Stimulated activated CD4-positive, alpha-beta T cell treated with anti-CD3 and anti-CD28 coated beads, Interleukin-12 subunit alpha, Interleukin-12 subunit beta, amount 100 ng/mL, for 4 hours (primary cell): ENCODE measurements around the gene RSPH6A.

Experiments used
- DNase-seq: peaks from one replicate; pipeline ENCODE4 v3.0.0-alpha.2; 2020

The RSPH6A gene

DNA sequence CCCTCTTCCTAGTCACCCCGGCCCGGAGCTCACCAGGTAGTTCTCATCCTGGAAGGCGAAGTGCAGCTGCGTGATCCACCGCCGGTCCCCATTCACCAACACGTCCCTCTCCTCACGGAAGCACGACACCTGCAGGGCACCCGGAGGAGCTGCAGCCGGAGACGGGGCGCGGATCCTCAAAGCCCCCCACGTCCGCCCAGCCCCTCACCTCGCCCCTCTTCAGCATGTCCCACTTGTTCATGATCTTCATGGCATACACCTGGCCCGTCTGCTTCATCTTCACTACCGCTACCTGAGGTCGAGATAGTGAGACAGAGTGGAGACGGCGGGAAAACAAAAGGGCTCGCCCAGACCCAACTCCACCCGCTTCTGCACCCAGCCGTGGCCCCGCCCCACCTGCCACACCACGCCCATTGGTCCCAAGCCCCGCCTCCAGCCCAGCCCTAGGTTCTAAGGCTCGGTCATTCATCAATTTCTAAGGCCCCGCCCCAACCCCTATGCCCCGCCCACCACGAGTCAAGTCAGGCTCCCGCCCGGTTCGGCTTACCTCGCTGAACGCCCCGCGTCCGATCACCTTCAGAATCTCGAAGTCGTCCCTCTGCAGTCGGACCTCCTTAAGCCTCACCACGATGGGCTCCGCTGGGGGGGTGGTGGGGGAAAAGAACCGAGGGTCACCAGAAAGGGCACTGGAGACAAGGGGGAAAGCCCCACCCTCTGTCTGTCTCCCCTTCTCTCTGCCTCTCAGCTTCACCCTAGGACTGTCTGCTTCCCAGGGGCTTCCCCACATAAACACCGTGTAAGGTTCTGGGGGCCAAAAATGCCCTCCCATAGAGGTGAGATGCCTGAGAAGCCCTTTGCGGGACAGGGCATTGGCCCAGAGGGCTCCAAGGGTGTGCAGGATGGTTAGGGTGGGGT lies 35.6 kb downstream of the RSPH6A start:
- peak; percentile 86 for DNase-seq

DNA sequence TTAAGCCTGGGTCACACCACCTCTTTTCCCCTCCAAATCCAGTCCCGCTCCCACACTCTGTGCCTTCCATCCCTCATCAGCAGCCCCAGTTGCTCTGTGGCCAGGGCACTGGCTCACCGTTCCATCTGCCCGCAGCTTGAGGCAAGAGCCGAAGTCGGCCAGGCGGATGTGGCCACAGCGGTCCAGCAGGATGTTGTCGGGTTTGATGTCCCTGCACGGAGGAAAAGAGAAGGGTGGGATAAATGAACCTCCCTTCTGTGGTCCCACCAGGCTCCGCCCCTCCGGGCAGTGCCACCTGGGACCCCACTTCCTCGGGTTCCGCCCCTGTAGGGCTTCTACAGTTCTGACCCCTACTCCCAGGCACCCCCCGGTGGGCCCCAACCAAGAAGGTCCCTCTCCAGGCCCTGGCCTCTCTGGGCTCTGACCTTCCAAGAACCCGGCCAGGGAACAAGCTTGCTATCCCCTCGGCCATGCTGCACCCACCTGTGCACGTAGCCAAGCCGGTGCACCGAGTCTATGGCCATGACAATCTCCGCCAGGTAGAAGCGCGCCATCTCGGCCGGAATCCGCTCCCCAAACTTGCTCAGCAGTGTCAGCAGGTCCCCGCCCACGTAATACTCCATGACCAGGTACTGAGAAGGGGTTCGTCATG lies 37.0 kb downstream of the RSPH6A start:
- DNase-seq: no peak

DNA sequence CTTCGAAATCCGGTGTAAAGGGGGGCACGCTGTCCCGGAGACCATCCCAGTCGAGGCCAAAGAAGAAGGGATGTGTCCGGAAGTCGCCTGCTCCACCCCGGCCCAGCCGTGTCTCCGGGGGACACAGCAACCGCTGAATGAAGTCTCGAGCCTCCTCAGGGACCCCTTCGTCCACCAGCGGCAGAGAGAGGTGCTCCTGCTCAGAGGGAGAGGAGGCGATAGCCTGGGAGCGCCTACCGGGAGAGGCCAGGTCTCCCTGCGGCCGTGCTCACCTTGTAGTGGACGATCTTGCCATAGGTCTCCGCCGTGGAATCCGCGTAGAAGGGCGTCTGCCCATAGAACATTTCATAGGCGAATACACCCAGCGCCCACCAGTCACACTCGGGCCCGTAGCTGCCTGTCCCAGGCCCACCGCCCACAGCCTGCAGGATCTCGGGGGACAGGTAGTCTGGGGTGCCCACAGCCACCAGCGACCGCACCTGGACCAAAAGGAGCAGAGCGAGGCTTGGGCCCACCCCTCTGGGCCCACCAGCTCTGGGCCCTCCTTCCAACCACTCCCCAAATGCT lies 37.6 kb downstream of the RSPH6A start:
- DNase-seq: no peak

DNA sequence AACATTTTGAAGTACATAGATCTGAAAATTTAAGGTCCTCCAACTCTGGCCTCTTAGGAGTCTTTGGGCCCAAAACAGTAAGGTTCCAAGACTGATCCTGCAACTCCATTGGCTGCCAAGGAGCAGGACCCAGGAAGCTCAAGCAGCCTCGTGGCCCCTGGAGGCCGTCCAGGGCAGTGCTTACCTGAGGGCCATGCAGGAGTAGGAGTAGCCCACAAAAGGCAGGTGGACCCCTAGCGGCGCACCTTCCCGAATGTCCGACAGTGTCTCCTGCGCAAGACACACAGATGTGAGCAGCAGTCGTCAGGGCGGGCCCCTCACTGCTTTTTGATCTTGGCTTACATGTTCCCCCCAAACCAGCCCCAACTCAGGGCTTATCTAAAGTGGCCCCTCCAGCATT lies 40.3 kb downstream of the RSPH6A start:
- DNase-seq: no peak

DNA sequence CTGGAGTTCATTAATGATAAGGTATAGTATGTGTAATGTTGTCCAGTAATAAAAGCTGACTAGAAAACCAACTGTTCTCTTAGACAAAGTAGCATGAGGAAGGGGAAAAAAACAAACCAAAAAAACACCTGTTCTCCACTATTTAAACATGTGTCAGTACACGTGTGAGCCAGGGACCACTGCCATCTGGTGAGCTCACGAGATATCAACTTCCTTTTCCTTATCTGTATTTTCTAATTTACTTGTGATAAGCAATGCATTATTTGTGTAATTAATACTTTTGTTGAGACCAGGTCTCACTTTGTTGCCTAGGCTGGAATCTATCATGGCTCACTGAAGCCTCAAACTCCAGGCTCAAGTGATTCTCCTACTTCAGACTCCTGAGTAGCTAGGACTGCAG lies 41.7 kb downstream of the RSPH6A start:
- DNase-seq: no peak

DNA sequence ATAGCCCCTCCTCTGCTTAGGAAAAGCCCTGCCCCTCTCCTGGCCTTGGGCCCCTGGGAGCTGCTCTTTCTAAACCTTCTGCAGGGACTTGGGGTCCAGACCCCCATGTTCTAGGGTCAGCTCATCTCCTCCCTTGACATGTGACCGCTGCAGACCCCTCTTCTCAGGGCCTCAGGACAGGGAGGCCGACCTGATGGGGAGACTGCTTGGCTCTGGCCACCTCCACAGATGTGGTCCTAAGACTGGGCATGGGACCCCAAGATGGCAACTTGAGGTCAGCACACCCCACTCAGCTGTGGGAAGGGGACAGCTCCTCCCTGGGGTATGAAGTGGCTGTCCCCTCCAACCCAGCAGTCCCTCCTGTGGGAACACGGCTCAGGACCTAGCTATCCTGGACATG lies 42.2 kb downstream of the RSPH6A start:
- no peak for DNase-seq

DNA sequence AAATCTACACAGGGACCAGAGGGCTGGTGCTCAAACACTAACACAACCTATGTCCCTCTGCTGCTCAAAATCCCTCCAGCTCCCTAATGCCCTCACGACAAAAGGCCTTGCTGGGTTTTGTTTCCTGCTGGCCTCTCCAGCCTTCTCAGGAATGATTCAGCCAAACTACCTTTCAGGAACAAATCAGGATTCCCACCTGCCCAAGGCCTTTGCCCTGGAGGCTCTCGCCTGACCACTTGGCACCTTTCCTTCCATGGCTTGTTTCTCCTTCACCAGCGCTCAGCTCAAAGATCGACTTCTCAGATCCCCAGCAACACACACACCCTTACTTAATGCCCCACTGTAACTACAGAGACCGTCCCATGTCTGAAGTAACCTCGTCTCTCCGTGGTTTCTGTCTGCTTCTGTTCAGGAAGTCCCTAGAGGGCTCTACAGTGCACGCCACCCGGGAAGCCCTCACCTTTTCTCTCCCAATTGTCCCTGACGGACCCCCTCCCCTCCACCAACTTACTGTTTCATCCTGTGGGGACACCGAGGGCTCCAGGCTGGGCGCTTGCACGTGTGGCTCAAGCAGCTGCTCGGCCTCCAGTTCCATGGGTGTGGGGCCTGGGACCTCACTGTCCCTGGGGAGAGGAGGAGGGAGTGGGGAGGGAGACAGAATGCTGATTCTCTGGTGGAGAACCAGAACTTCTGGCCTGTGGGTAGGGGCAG lies 42.8 kb downstream of the RSPH6A start:
- DNase-seq: no peak

DNA sequence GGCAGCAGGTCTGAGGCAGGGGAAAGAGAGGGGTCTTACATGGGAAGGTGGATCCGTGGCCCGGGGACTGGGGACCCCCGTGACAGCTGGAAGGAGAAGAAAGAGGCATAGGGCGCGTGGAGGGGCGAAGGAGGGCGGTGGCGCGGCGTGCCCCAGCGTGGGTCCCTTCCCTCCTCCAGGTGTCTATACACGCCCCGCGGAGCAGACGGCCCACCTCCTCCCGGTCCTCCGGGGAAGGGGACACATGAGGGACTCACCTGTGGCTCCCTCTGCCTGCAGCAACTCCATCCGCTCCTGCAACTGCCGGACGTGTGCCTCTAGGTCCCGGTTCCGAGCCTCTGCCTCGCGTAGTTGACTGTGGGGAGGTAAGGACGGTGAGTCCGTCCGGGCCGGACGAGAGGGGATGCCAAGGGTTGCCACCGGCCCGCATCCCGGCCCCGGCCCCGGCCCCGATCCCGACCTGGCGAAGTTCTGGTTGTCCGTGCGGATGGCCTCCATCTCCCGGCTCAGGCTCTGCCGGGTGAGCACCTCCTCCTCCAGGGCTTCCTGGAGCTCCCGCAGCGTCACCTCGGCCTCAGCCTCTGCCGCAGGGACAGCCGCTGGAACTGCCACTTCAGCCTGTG lies 43.7 kb downstream of the RSPH6A start:
- no peak for DNase-seq

DNA sequence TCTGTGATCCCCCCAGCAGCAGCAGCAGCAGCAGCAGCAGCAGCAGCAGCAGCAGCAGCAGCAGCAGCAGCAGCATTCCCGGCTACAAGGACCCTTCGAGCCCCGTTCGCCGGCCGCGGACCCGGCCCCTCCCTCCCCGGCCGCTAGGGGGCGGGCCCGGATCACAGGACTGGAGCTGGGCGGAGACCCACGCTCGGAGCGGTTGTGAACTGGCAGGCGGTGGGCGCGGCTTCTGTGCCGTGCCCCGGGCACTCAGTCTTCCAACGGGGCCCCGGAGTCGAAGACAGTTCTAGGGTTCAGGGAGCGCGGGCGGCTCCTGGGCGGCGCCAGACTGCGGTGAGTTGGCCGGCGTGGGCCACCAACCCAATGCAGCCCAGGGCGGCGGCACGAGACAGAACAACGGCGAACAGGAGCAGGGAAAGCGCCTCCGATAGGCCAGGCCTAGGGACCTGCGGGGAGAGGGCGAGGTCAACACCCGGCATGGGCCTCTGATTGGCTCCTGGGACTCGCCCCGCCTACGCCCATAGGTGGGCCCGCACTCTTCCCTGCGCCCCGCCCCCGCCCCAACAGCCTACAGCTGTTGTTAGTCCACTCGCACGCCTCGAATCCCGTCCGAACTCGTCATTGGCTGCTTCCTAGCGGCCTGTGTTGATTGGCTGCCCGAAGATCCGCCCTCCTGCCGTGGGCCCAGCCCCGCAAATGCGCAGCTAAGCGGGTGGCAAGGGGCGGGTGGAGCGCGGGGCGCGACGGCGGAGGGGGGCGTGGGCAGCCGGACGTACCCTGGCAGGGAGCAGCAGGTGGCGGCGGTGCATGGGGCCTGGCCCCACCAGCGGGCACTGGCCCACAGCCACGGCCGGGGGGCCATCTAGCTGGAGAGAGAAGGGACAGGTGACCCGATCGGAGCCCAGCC lies 44.7 kb downstream of the RSPH6A start:
- DNase-seq: peak; percentile 89

DNA sequence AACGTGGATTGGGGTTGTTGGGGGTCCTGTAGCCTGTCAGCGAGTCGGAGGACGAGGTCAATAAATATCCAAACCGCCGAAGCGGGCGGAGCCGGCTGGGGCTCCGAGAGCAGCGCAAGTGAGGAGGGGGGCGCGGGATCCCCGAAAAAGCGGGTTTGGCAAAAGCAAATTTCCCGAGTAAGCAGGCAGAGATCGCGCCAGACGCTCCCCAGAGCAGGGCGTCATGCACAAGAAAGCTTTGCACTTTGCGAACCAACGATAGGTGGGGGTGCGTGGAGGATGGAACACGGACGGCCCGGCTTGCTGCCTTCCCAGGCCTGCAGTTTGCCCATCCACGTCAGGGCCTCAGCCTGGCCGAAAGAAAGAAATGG lies 45.3 kb downstream of the RSPH6A start:
- peak; percentile 37 for DNase-seq

DNA sequence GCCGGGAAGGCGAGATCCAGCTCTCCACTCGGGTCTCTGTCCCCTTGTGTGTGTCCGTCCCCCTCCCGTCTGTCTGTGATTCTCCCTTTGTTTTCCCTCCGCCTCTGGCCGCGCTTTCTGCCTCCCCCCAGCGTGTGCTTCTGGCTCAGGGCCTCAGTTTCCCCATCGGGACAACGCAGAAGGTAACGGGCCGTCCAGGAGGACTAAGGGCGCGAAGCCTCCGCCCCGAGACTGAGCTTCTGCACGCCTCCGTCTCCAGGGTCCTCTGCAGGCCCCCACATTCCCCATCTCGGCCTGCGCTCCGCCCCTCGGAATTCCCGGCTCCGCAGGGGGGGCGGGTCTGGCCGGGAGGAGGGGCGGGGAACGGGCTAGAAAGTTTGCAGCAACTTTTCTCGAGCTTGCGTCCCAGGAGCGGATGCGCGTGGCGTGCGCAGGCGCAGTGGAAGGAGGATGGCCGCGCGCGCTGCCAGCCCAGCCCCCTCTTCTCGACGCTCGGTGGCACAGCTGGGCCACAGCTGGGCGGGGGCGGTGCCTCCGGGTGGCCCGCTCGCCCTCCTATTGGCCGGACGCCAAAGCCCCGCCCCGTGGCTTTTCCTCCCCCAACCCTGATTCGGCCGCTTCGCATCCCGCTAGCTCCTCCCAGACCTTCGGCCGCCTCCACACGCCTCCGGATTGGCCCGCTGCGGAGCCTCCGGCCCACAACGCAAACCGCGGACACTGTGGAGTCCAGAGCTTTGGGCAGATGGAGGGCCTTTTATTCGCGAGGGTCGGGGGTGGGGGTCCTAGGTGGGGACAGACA lies 45.9 kb downstream of the RSPH6A start, which contains the start of gene SIX5:
Gene SIX5 (minus strand): TSS at position 269 of the 799 bp plus-strand sequence. CDS start 408 bp downstream, outside the sequence.
- DNase-seq: peak; percentile 95

DNA sequence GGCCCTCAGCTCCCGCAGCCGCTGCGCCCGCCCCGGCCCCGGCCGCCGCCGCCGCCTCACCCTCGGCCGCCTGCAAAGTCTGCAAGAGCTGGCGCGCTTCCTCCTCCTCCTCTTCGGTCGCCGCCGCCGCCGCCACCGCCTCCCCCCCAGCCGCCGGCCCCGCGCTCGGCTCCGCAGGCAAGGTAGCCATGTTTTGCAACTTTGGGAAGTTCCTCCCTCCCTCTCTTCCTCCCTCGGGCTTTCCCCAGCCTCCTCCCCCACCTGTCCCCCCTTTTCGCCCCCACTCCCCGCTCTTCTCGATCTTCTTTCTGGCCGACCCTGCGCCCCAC lies 46.5 kb downstream of the RSPH6A start:
- peak; percentile 45 for DNase-seq

DNA sequence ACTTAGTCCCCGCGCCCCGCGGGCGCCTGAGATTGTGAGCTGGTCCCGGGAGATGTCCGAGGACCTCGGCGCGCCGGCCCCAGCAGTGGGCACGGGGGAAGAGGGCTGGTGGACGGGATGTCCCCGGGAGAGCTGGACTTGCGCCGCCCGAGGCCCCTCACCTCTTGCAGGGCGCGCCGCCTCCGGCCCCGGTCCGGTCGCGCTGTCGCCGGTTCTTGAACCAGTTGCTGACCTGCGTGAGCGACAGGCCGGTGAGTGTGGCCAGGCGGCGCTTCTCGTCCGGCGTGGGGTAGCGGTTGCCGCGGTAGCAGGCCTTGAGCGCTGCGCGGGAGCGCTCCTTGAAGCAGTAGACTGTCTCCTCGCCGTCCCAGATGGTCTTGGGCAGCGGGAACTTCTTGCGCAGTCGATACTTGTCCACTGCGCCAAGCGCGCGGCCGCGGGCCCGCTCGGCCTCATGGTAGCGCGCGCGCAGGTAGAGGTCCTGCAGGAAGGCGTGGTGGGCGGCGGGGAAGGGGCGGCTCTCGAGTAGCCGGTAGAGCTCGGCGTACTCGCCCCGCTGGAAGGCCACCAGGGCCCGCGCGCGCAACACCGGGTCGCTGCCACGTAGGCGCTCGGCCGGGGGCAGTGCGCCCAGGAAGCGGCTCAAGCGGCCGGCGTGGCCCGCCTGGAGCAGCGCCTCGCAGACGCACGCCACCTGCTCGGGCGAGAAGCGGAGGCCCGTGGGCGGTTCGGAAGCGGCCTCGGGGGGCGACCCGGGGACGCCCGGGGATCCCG lies 47.0 kb downstream of the RSPH6A start:
- no peak for DNase-seq

DNA sequence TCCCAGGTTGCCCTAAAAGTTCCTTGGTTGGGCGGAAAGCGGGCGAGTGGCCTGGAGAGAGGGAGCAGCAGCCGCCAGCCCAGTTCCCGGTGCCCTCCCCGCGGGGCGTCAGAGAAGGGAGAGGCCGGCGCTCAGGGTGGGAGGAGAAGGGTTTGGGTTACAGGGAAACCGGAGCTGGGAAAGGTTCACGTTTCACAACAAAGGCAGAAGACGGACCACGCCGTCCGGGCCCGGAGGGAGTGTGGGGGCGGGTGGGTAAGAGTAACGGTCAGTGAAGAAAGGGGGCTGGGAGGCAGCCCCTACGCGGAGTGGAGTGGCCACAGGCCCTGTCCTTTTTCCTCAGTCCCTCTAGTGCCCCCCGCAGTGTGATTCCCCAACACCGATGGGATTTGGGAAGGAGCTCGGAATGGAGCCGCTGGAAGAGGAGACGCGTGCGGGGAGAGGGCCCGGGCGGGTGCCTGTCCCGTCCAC lies 47.7 kb downstream of the RSPH6A start:
- DNase-seq: no peak

DNA sequence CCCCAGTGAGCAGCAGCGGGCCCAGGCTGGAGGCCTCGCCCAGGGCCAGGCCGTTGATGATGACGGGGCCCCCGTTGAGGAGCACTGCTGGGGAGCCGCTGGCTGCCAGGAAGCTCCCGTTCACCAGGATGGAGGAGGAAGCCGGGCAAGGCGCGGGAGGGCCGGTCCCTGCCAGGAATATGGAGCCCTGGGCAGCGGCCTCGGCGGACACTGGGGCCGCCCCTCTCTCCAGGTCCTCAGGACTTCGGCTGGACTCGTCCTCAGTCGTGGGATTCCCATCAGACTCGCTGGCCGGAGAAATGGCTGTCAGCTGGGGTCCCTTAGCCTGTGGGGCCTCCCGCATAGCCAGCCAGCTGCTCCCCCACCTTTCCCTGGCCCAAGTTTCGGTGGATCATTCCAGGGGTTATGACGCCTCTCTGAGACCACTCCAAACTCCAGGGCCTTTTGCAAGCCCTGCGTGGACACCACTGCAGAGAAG lies 48.2 kb downstream of the RSPH6A start:
- no peak for DNase-seq

DNA sequence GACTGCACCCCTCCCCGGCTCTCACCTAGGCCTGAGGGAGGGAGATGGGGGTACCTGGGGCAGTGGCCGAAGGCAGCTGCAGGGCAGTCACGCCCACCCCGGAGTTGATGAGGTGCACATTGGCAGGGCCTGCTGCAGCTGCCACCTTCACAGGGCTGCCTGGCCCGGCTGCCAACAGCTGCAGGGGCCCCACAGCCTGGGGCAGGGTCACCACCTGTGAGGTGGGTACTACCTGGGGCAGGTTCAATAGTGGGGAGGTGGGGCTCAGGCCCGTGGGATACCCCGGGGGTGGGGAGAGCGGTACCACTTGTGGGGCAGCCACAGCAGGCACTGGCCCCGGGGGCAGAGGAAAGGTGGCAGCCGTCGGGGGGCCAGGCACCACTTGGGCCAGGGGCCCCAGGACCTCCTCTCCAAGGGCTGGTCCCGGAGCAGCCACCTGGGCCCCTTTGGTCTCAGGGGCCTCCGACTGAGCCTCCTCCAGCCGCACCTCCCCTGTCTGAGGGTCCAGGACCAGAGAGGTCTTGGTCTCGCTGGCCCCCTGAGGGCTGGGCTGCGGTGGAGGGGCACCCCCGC lies 48.7 kb downstream of the RSPH6A start:
- no peak for DNase-seq

DNA sequence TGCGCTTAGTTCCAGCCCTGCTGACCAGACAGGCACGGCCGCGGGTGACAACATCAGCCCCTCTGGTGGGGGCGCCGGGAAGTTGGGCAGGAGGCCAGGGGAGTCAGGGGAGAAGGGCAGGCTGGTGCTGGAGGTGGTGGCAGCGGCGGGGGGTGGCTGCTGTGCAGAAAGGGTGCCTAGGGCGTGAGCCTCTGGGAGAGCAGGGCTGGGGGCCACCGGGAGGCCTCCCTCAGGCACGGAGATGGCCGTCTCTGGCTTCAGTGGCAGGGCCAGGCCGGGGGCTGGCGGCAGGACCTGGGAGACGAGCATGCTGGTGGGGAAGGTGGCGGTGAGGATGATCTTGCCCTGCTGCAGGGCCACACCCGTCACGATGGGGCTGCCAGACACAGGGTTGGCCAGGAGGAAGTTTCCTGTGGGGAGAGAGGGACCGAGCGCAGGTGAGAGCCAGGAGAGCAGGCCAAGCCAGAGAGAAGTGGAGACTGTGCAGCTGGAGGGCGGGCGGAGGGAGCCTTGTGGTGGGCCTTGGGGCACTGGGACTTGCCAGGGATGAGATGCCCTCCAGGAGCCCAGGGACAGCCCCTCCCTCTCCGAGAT lies 49.3 kb downstream of the RSPH6A start:
- DNase-seq: no peak

DNA sequence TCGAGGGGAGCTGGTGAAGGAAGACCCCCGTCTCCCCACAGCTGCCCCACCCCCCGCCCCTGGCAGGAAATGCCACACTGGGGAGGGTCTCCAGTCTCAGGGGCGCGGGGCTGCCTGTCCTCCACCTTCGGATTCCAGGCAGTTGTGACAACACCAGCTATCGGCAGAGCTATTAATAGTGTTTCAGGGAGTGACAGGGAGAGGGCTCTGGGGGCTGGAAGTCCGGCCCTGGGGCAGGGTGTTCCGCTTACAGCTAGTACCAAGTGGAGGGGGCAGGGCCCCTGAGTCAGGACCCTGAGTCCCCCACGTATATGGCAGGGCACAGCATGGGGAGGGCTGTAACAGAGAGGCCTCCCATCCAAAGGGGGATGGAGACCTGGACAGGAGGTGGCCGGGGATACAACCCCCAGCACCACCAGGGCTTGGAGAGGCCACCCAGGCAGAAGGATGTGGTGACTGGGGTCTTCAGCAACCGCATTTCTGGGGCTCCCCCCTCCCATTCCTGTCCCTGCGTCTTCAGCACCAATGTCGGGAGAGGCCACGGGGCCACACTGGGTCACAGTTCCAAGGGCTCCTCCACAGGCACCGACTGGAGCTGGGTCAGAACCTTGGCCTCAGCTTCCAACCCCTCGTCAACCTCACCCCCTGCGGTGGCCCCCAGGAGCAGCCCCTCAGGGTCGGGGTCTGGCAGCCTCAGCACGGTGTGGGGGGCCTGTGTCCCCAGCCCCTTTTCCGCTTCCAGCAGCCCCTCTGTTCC lies 50.0 kb downstream of the RSPH6A start:
- DNase-seq: no peak
